ENCODE results near the gene RBCK1. TPM values are rescaled to one million over a fixed set of nuclear protein-coding genes. Genes with fewer than 3 reads are reported as not detected.
A peak's percentile ranks its signal among the peaks of the same experiment; 100 is the strongest.

Gene RBCK1
- polyA plus RNA-seq, 1 donor from 2014 or later = 38.4 TPM

DNA sequence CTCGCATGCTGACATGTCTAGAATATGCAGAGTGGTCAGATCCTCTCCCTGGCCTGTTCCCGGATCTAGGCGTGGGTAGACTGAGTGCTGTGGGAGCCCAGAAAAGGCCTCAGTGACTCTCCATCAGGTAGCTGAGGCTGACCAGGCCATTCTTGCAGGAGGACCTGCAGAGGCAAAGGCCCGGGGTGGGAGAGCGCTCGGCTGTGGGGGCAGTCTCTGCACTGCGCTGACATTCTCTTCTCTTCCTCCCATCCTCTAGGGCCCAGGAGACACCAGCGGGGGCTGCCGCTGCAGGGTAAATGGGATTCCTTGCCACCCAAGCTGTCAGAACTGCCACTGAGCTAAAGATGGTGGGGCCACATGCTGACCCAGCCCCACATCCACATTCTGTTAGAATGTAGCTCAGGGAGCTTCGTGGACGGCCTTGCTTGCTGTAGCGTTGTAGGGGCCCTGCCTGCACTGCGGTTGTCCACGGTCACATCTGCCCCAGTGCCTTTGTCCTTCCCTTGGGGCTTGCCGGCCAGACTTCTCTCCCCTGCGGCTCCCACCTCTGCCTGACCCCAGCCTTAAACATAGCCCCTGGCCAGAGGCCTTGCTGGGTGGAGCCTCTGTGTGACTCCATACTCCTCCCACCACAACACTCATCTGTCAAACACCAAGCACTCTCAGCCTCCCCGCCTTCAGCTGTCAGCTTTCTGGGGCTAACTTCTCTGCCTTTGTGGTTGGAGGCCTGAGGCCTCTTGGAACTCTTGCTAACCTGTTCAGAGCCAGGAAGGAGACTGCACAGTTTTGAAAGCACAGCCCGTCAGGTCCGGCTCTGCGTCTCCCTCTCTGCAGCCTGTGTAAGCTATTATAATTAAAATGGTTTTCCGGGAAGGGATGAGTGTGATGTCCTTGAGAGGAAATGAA, 22.2 kb downstream of the RBCK1 start:
- Histone ChIP-seq H3K79me2 (replicated peaks; ENCODE audit: insufficient read depth, low read length) (no peaks in the 10 kb centered on the region), H2AFZ (ENCODE audit: low read depth, low read length) (no peak overlapping the region), H3K9me2 (ENCODE audit: insufficient read depth, low read length) (no peaks in the 10 kb centered on the region), H4K20me1 (ENCODE audit: insufficient read depth) (no peaks in the 10 kb centered on the region), H3F3A (ENCODE audit: insufficient read depth, low read length, poor library complexity, severe bottlenecking) (no peaks in the 10 kb centered on the region), H3K4me3 (ENCODE audit: low read length) (no peak overlapping the region), H3K27ac (ENCODE audit: low read length) (peak overlapping the region; percentile 20), H3K4me2 (ENCODE audit: low read length) (no peak overlapping the region), H3K27me3 (ENCODE audit: insufficient read depth, low read depth, low read length) (no peaks in the 10 kb centered on the region), H3K9ac (ENCODE audit: low read length) (no peak overlapping the region), H3K36me3 (ENCODE audit: insufficient read depth, low read length) (no peaks in the 10 kb centered on the region), H3K9me3 (ENCODE audit: low read length) (no peaks in the 10 kb centered on the region)
- TF ChIP-seq EZH2 (IDR thresholded peaks at IDR 0.05; ENCODE audit: borderline replicate concordance, insufficient read depth, low read length, poor library complexity, severe bottlenecking) = no peak
- TF ChIP-seq EP300 (conservative IDR thresholded peaks at IDR 0.05; ENCODE audit: poor library complexity, severe bottlenecking) = no peak
- no peak for TF ChIP-seq TAF1 (IDR thresholded peaks at IDR 0.05; ENCODE audit: low read depth)
- TF ChIP-seq POLR2AphosphoS5 (IDR thresholded peaks at IDR 0.05) = no peak
- no peak for TF ChIP-seq RAD21 (conservative IDR thresholded peaks at IDR 0.05)
- no peak for TF ChIP-seq MXI1 (conservative IDR thresholded peaks at IDR 0.05; ENCODE audit: poor library complexity, severe bottlenecking)
- TF ChIP-seq SMC3 (conservative IDR thresholded peaks at IDR 0.05; ENCODE audit: poor library complexity) = no peak
- TF ChIP-seq, protein P1, sequence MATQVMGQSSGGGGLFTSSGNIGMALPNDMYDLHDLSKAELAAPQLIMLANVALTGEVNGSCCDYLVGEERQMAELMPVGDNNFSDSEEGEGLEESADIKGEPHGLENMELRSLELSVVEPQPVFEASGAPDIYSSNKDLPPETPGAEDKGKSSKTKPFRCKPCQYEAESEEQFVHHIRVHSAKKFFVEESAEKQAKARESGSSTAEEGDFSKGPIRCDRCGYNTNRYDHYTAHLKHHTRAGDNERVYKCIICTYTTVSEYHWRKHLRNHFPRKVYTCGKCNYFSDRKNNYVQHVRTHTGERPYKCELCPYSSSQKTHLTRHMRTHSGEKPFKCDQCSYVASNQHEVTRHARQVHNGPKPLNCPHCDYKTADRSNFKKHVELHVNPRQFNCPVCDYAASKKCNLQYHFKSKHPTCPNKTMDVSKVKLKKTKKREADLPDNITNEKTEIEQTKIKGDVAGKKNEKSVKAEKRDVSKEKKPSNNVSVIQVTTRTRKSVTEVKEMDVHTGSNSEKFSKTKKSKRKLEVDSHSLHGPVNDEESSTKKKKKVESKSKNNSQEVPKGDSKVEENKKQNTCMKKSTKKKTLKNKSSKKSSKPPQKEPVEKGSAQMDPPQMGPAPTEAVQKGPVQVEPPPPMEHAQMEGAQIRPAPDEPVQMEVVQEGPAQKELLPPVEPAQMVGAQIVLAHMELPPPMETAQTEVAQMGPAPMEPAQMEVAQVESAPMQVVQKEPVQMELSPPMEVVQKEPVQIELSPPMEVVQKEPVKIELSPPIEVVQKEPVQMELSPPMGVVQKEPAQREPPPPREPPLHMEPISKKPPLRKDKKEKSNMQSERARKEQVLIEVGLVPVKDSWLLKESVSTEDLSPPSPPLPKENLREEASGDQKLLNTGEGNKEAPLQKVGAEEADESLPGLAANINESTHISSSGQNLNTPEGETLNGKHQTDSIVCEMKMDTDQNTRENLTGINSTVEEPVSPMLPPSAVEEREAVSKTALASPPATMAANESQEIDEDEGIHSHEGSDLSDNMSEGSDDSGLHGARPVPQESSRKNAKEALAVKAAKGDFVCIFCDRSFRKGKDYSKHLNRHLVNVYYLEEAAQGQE (IDR thresholded peaks at IDR 0.05; ENCODE audit: borderline replicate concordance) = no peak
- TF ChIP-seq CTCF (IDR thresholded peaks at IDR 0.05; ENCODE audit: poor library complexity, severe bottlenecking) = no peak

DNA sequence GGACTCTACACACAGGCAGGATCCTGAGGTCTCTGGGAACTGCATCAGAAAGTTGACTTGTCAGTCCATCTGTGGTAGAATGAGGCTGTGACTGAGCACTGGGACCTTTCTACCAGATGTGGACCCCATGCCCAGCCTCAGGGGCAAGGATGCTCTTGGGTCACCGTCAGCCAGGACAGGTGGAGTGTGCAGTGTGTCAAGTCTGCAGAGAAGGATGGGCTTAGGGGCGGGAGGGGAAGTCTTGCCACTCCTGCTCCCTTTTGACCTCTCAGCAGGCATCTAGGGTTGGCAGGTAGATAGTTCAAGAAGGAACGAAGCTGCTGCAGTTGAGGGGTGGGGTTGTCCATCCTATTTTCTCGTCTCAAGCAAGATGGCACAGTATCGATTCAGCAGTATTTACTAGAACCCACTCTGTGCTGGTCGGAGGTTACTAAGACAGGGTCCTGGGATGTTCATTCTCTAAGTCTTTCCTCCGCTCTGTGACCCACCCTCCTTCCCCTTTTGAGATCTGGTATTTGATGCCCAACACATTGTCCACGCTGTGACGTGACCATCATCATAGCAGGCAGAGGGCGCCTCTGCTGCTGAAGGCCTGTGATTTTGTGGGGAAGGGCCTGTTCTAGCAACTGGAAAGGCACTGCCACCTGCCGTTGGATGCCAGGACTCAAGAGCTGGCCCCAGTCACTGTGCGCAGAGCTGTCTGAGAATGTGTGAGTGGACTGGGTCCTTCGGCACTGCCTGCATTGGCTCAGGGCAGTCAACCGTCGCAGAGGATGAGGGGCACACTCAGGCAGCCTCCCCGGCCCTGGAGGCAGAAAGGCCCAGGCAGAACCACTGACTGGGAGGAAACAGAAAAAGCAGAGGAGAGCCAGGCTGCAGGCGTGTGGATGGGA, 23.2 kb downstream of the RBCK1 start:
- Histone ChIP-seq H3K36me3 (ENCODE audit: insufficient read depth, low read length) (peaks cover 4% of the 10 kb centered on the region), H4K20me1 (ENCODE audit: insufficient read depth) (no peaks in the 10 kb centered on the region), H3K4me3 (ENCODE audit: low read length) (no peak overlapping the region), H3K9ac (ENCODE audit: low read length) (no peak overlapping the region), H3K79me2 (replicated peaks; ENCODE audit: insufficient read depth, low read length) (no peaks in the 10 kb centered on the region), H3K27me3 (ENCODE audit: insufficient read depth, low read depth, low read length) (no peaks in the 10 kb centered on the region), H3F3A (ENCODE audit: insufficient read depth, low read length, poor library complexity, severe bottlenecking) (no peaks in the 10 kb centered on the region), H3K27ac (ENCODE audit: low read length) (no peak overlapping the region), H3K4me2 (ENCODE audit: low read length) (no peak overlapping the region), H3K9me3 (ENCODE audit: low read length) (no peaks in the 10 kb centered on the region), H3K9me2 (ENCODE audit: insufficient read depth, low read length) (no peaks in the 10 kb centered on the region), H2AFZ (ENCODE audit: low read depth, low read length) (no peak overlapping the region)
- TF ChIP-seq RAD21 (conservative IDR thresholded peaks at IDR 0.05) (peak; percentile 64), SMC3 (conservative IDR thresholded peaks at IDR 0.05; ENCODE audit: poor library complexity) (peak; percentile 78), MXI1 (conservative IDR thresholded peaks at IDR 0.05; ENCODE audit: poor library complexity, severe bottlenecking) (no peak), CTCF (IDR thresholded peaks at IDR 0.05; ENCODE audit: poor library complexity, severe bottlenecking) (peak; percentile 73)

Data from neural cell (in vitro differentiated cells).